Spleen (tissue), 11 donors: ENCODE data around the gene LZIC. TPM values are rescaled to one million over a fixed set of nuclear protein-coding genes. Genes with fewer than 3 reads are reported as not detected.

ENCODE experiments used
- DNase-seq: peaks from one replicate; pipeline ENCODE4 v3.0.0-alpha.2; 2020
- H3K27ac ChIP-seq, 8 donors: fragments of 200-600 bp; sonication (generic) in 7 of 8; 1 replicate in 4 of 8; 2 replicates in 4 of 8; pipeline versions ENCODE4 v1.5.0 to v1.8.0; 2016 to 2021; ENCODE audit warnings: inconsistent platforms in 4 of 8, mild to moderate bottlenecking in 4 of 8, moderate library complexity in 1 of 8
- H3K27me3 ChIP-seq, 7 donors: fragments of 200-600 bp; sonication (generic) in 6 of 7; replicated peaks in 1 of 7; 1 replicate in 4 of 7; 2 replicates in 3 of 7; pipeline versions ENCODE4 v1.5.0 to v1.8.0; 2016 to 2021; ENCODE audit warnings: inconsistent platforms in 3 of 7, mild to moderate bottlenecking in 1 of 7
- H3K36me3 ChIP-seq, 6 donors: fragments of 200-600 bp; sonication (generic) in 5 of 6; 1 replicate in 4 of 6; 2 replicates in 2 of 6; pipeline versions ENCODE4 v1.5.0 to v1.8.0; 2016 to 2021; ENCODE audit warnings: inconsistent platforms in 2 of 6
- H3K4me1 ChIP-seq, 6 donors: fragments of 200-600 bp; sonication (generic) in 5 of 6; 1 replicate in 3 of 6; 2 replicates in 3 of 6; pipeline versions ENCODE4 v1.5.0 to v1.8.0; 2016 to 2021; ENCODE audit warnings: inconsistent platforms in 3 of 6
- H3K4me3 ChIP-seq, 8 donors: fragments of 200-600 bp; sonication (generic) in 7 of 8; 1 replicate in 4 of 8; 2 replicates in 4 of 8; pipeline versions ENCODE4 v1.5.0 to v1.8.0; 2016 to 2021; ENCODE audit warnings: inconsistent platforms in 4 of 8, mild to moderate bottlenecking in 4 of 8, moderate library complexity in 2 of 8
- H3K9me3 ChIP-seq, 8 donors: fragments of 200-600 bp; sonication (generic) in 7 of 8; 1 replicate in 4 of 8; 2 replicates in 4 of 8; pipeline versions ENCODE4 v1.5.0 to v1.8.0; 2016 to 2021; ENCODE audit warnings: inconsistent platforms in 4 of 8
- POLR2A ChIP-seq, 3 donors: fragments of 450-650 bp; IDR thresholded peaks; one replicate each; pipeline ENCODE4 v1.5.1; 2017; ENCODE audit warnings: antibody characterized with exemption in 3 of 3, mild to moderate bottlenecking in 1 of 3
- POLR2AphosphoS5 ChIP-seq, 3 donors: sonication (generic); formaldehyde crosslinking; IDR thresholded peaks; one replicate each; pipeline ENCODE4 v1.5.1; 2017; ENCODE audit warnings: antibody characterized with exemption in 3 of 3
- WGBS, 5 donors: extraction: QIAGEN DNeasy Blood & Tissue Kit in 3 of 5; methylation state at CpG; one replicate each; pipeline versions ENCODE4 v1.1.5 to v1.1.7; 2013 to 2018; 5-methylcytosine and 5-hydroxymethylcytosine counted together
- intact Hi-C: fragments of 100-400 bp; cut with DNase I; formaldehyde crosslinking; loops from one replicate; pipeline ENCODE4 v1.15.0; 2023; ENCODE audit warnings: low total_unique reads
- polyA plus RNA-seq, 3 donors: library from polyadenylated mRNA; stranded (reverse); fragments of 200-250 nt; gene quantifications; one replicate each; pipeline ENCODE4 v1.2.1, GENCODE V29; 2013
- total RNA-seq, 7 donors: library from RNA; depleted of rRNA in 3 of 7; stranded (reverse); fragments of >200 nt in 3 of 7; fragmentation: NEBNext Ultra II Directional in 4 of 7; extraction: Animal tissue kit (Norgen Biotek cat#: 25700) in 4 of 7; gene quantifications; one replicate each; pipeline versions ENCODE4 v1.1.0 to v1.2.1, GENCODE V29; 2016 to 2021
- TF ChIP-seq, protein P1 (sequence below), 11 experiments: fragments of 200-600 bp in 7 of 11; fragments of 450-650 bp in 4 of 11; sonication (generic) in 4 of 11; IDR thresholded peaks in 8 of 11; conservative IDR thresholded peaks in 3 of 11; 1 replicate in 7 of 11; 2 replicates in 4 of 11; pipeline versions ENCODE4 v1.4.0 to v1.8.0; 2016 to 2021; ENCODE audit warnings: antibody characterized with exemption in 11 of 11, inconsistent platforms in 4 of 11, mild to moderate bottlenecking in 1 of 11
- donor health status: healthy with polysubstance abuse.
- donor health status: DM: no; HTN: no; CAD: no; lungs with moderate emphysema.
- donor health status: DM: no; HTN: no; CAD: no.
- donor health status: Bipolar disorder and iron deficiency.
- donor health status: healthy.
- donor health status: DM: no; HTN: no; CAD: no.
- donor health status: DM: yes; HTN: yes; CAD: no.

The LZIC gene
- total and polyA plus RNA-seq, 10 donors, result 9.9 to 24.3 (median 21.8) TPM

DNA sequence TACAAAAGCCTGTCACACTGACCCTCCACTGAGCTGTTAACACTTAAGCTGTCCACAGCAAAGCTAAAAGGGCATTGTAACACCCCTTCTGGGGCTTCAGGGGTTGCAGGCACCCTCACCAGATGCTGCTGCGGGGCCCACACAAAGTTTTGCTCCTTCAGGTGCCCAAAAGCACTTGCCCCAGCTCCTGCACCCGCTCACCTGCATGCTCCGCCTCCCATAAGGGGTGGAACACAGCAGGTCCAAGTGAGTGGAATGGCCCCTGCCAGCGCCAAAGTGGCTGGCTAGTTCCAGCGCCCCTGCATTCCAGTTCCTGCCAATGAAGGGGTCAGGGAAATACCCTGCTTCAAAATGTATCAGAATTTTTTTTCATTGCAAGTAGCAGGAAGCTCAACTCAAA lies 46.6 kb upstream of the LZIC start:
- peaks cover 3 to 50% (median 37%) of the 10 kb centered on the region in 6 donors for H3K4me1 ChIP-seq
- peaks cover 0 to 2% (median 0%) of the 10 kb centered on the region in 7 donors for H3K27me3 ChIP-seq
- intact Hi-C loops, result no loop called here
- peak overlapping the region in 4 of 8 donors; percentile 69 to 85 (median 82) for H3K27ac ChIP-seq
- no peaks in the 10 kb centered on the region for H3K9me3 ChIP-seq
- no peak overlapping the region for H3K4me3 ChIP-seq
- TF ChIP-seq POLR2A (IDR thresholded peaks at IDR 0.05) (no peak), POLR2AphosphoS5 (IDR thresholded peaks at IDR 0.05) (no peak)
- TF ChIP-seq, protein P1, sequence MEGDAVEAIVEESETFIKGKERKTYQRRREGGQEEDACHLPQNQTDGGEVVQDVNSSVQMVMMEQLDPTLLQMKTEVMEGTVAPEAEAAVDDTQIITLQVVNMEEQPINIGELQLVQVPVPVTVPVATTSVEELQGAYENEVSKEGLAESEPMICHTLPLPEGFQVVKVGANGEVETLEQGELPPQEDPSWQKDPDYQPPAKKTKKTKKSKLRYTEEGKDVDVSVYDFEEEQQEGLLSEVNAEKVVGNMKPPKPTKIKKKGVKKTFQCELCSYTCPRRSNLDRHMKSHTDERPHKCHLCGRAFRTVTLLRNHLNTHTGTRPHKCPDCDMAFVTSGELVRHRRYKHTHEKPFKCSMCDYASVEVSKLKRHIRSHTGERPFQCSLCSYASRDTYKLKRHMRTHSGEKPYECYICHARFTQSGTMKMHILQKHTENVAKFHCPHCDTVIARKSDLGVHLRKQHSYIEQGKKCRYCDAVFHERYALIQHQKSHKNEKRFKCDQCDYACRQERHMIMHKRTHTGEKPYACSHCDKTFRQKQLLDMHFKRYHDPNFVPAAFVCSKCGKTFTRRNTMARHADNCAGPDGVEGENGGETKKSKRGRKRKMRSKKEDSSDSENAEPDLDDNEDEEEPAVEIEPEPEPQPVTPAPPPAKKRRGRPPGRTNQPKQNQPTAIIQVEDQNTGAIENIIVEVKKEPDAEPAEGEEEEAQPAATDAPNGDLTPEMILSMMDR (IDR thresholded peaks at IDR 0.05 in 8 of 11, conservative IDR thresholded peaks at IDR 0.05 in 3 of 11), result no peak
- peaks cover 0 to 15% (median 0%) of the 10 kb centered on the region in 6 donors for H3K36me3 ChIP-seq
- WGBS, 5 donors, result 80 to 93% (median 93%) methylated on average over 4 to 5 of the region's 5 CpGs
- DNase-seq, result peak; percentile 68

GRCh38 chr1:9985001-9985400 lies 41.8 kb upstream of the LZIC start:
- peak overlapping the region in 1 of 8 donors; percentile 0 for H3K27ac ChIP-seq
- H3K4me1 ChIP-seq, result peaks cover 0 to 12% (median 6%) of the 10 kb centered on the region in 6 donors
- no peaks in the 10 kb centered on the region for H3K27me3 ChIP-seq
- no peak overlapping the region for H3K4me3 ChIP-seq
- H3K9me3 ChIP-seq, result no peaks in the 10 kb centered on the region
- TF ChIP-seq, protein P1 (IDR thresholded peaks at IDR 0.05 in 8 of 11, conservative IDR thresholded peaks at IDR 0.05 in 3 of 11), result no peak
- TF ChIP-seq POLR2A (IDR thresholded peaks at IDR 0.05) (no peak), POLR2AphosphoS5 (IDR thresholded peaks at IDR 0.05) (no peak)
- intact Hi-C loops, result no loop called here
- H3K36me3 ChIP-seq, result peaks cover 0 to 62% (median 24%) of the 10 kb centered on the region in 6 donors
- DNase-seq, result no peak
- 56 to 66% (median 61%) methylated on average over 6 of the region's 6 CpGs for WGBS, 5 donors

DNA sequence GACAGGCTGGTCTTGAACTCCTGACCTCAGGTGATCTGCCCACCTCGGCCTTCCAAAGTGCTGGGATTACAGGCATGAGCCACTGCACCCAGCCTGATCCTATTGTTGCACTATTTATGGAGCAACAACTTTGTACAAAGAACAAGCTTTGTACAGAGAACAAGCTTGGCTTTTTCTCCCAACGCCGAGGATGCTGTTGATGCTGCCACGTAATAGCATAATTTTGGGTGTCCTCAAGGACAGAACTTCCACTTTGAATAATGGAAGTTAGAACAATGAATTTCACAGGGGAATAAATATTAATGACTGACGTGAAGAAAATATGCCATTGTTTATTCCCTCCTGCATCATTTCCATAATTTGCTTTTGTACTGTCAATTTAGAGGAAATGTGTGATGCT lies 41.1 kb upstream of the LZIC start:
- Histone ChIP-seq H3K4me3 (no peak overlapping the region), H3K36me3 (peaks cover 0 to 66% (median 24%) of the 10 kb centered on the region in 6 donors), H3K9me3 (no peaks in the 10 kb centered on the region), H3K27ac (peak overlapping the region in 1 of 8 donors; percentile 11), H3K4me1 (peaks cover 0 to 5% (median 0%) of the 10 kb centered on the region in 6 donors), H3K27me3 (no peaks in the 10 kb centered on the region)
- no peak for DNase-seq
- intact Hi-C loops, result no loop called here
- 88 to 94% (median 91%) methylated on average over 5 of the region's 5 CpGs for WGBS, 5 donors
- TF ChIP-seq POLR2AphosphoS5 (IDR thresholded peaks at IDR 0.05), result no peak
- no peak for TF ChIP-seq POLR2A (IDR thresholded peaks at IDR 0.05)
- TF ChIP-seq, protein P1 (IDR thresholded peaks at IDR 0.05 in 8 of 11, conservative IDR thresholded peaks at IDR 0.05 in 3 of 11), result no peak

DNA sequence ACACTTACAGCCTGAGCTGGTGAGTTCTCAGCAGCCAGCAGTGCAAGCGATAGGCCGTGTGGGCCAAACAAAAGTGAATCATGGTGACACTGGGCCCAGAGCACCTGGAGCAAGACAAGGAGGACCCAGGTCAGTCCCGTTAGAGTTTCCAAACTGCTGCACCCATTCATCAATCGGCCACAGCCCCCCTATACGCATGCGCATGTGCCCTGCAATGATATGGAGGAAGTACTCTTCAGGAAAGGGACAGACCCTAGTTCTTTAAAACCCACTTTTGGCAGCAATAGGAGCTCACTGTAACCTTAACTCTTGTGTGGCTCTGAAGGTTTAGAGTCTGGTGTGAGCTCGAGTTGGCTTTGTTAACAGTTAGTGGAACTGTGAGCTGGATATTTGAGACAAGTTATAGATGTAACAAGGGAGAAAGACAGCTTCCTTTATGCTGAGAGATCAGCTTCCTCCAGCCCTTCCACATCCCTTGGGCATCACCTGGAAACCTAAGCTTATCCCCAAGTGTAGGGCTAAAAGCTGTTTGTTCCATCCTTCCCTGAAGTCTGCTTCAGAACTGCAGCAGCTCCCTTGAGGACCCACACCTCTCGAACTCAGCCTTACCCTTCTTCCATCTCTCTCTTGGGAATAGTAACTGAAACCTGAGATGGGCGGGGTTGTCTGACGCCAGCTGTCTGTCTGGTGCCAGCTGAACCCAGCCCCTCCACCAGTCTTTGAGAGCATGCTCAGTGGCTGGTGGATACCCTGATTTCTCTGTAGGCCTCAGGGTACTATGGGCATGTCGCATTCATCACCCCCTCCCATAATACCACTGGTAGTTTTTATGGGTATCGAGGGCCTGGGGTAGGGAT lies 17.7 kb upstream of the LZIC start:
- DNase-seq, result no peak
- Histone ChIP-seq H3K27me3 (no peaks in the 10 kb centered on the region), H3K4me1 (peaks cover 0 to 16% (median 9%) of the 10 kb centered on the region in 6 donors), H3K4me3 (peak overlapping the region in 1 of 8 donors; percentile 12), H3K27ac (peak overlapping the region in 3 of 8 donors; percentile 13 to 17 (median 14)), H3K9me3 (no peaks in the 10 kb centered on the region), H3K36me3 (peaks cover 0 to 10% (median 0%) of the 10 kb centered on the region in 6 donors)
- TF ChIP-seq POLR2AphosphoS5 (IDR thresholded peaks at IDR 0.05) (no peak), POLR2A (IDR thresholded peaks at IDR 0.05) (no peak)
- TF ChIP-seq, protein P1 (IDR thresholded peaks at IDR 0.05 in 8 of 11, conservative IDR thresholded peaks at IDR 0.05 in 3 of 11), result no peak
- intact Hi-C loops, result no loop called here
- 75 to 80% (median 77%) methylated on average over 12 of the region's 12 CpGs for WGBS, 5 donors
